Astrocyte (in vitro differentiated cells and primary cell): ENCODE measurements around the gene PTPRZ1. TPM values are rescaled to one million over a fixed set of nuclear protein-coding genes. Genes with fewer than 3 reads are reported as not detected.

Source experiments
- DNase-seq: peaks from one replicate; pipeline ENCODE4 v3.0.0-alpha.2; 2010; ENCODE audit warnings: low read depth
- FAIRE-seq: peaks from 2 replicates; lab custom pipeline; 2011; peaks lifted over from hg19 to GRCh38; lab: Jason Lieb, UNC
- H2AFZ ChIP-seq: 2 replicates; pipeline ENCODE4 v1.6.0; 2012; ENCODE audit warnings: low read depth, low read length, inconsistent platforms
- H3K27ac ChIP-seq: 2 replicates; pipeline ENCODE4 v1.5.1; 2011; ENCODE audit warnings: low read depth, low read length, inconsistent platforms
- H3K27me3 ChIP-seq: 2 replicates; pipeline ENCODE4 v1.6.0; 2011; ENCODE audit warnings: low read length, inconsistent platforms; ENCODE audit not compliant: insufficient read depth
- H3K36me3 ChIP-seq: 2 replicates; pipeline ENCODE4 v1.5.1; 2011; ENCODE audit warnings: low read length, inconsistent platforms; ENCODE audit not compliant: insufficient read depth
- H3K4me1 ChIP-seq: 2 replicates; pipeline ENCODE4 v1.5.1; 2011; ENCODE audit warnings: low read length, inconsistent platforms; ENCODE audit not compliant: insufficient read depth
- H3K4me2 ChIP-seq: 2 replicates; pipeline ENCODE4 v1.6.0; 2012; ENCODE audit warnings: low read length, inconsistent platforms
- H3K4me3 ChIP-seq: 2 replicates; pipeline ENCODE4 v1.5.1; 2011; ENCODE audit warnings: low read depth, mild to moderate bottlenecking, low read length, inconsistent platforms; ENCODE audit not compliant: insufficient read depth
- H3K79me2 ChIP-seq: 2 replicates; pipeline ENCODE4 v1.6.0; 2012; ENCODE audit warnings: mild to moderate bottlenecking, low read length, inconsistent platforms; ENCODE audit not compliant: insufficient read depth
- H3K9ac ChIP-seq: 2 replicates; pipeline ENCODE4 v1.6.0; 2012; ENCODE audit warnings: mild to moderate bottlenecking, low read length, inconsistent platforms
- H3K9me3 ChIP-seq: 2 replicates; pipeline ENCODE4 v1.5.1; 2012; ENCODE audit warnings: low read depth, mild to moderate bottlenecking, low read length, inconsistent platforms; ENCODE audit not compliant: insufficient read depth
- H4K20me1 ChIP-seq: 2 replicates; pipeline ENCODE4 v1.6.0; 2012; ENCODE audit warnings: low read length, inconsistent platforms; ENCODE audit not compliant: insufficient read depth
- H3K27ac Mint-ChIP-seq: one replicate; pipeline ENCODE4 v1.8.0; 2021; ENCODE audit warnings: mild to moderate bottlenecking, mixed read lengths; ENCODE audit not compliant: unreplicated experiment
- H3K27me3 Mint-ChIP-seq: one replicate; pipeline ENCODE4 v1.8.0; 2021; ENCODE audit warnings: low read depth, mixed read lengths; ENCODE audit not compliant: unreplicated experiment
- H3K36me3 Mint-ChIP-seq: one replicate; pipeline ENCODE4 v1.8.0; 2021; ENCODE audit warnings: low read depth, mixed read lengths; ENCODE audit not compliant: unreplicated experiment
- H3K4me1 Mint-ChIP-seq: one replicate; pipeline ENCODE4 v1.8.0; 2021; ENCODE audit warnings: low read depth, mixed read lengths; ENCODE audit not compliant: unreplicated experiment
- H3K4me3 Mint-ChIP-seq: one replicate; pipeline ENCODE4 v1.8.0; 2021; ENCODE audit warnings: mild to moderate bottlenecking, moderate library complexity, mixed read lengths; ENCODE audit not compliant: unreplicated experiment
- H3K9me3 Mint-ChIP-seq: one replicate; pipeline ENCODE4 v1.8.0; 2021; ENCODE audit warnings: mild to moderate bottlenecking, mixed read lengths; ENCODE audit not compliant: unreplicated experiment
- CTCF ChIP-seq: IDR thresholded peaks from 2 replicates; pipeline ENCODE4 v1.5.1; 2011; ENCODE audit warnings: low read depth, mild to moderate bottlenecking, inconsistent platforms, low read length, moderate library complexity; ENCODE audit not compliant: insufficient read depth
- EZH2 ChIP-seq: IDR thresholded peaks from 2 replicates; pipeline ENCODE4 v1.6.1; 2012; ENCODE audit warnings: mild to moderate bottlenecking, low read length, inconsistent platforms; ENCODE audit not compliant: insufficient read depth
- total RNA-seq: library from RNA; stranded (reverse); gene quantifications from 2 replicates; pipeline ENCODE4 v1.2.1, GENCODE V29; 2021

PTPRZ1 gene
- total RNA-seq, 1 donor from 2014 or later, result 1.6 TPM

- Histone ChIP-seq H3K9me3 (no peaks in the 10 kb centered on the region), H4K20me1 (no peaks in the 10 kb centered on the region), H3K4me3 (no peak overlapping the region), H3K27me3 (no peaks in the 10 kb centered on the region), H3K9ac (no peak overlapping the region), H3K4me1 (no peaks in the 10 kb centered on the region), H3K27ac (no peak overlapping the region), H2AFZ (no peak overlapping the region), H3K4me2 (no peak overlapping the region), H3K36me3 (no peaks in the 10 kb centered on the region), H3K79me2 (no peaks in the 10 kb centered on the region)
- Mint-ChIP-seq H3K27me3 (no peaks in the 10 kb centered on the region), H3K36me3 (no peaks in the 10 kb centered on the region), H3K9me3 (no peaks in the 10 kb centered on the region), H3K4me3 (no peak overlapping the region), H3K27ac (no peak overlapping the region), H3K4me1 (peaks cover 9% of the 10 kb centered on the region)
- DNase-seq, result no peak
- no peak for TF ChIP-seq CTCF
- TF ChIP-seq EZH2, result no peak
- no peak for FAIRE-seq
Observed at GRCh38 chr7:122068999-122069398, 196.0 kb downstream of the PTPRZ1 start.

DNA sequence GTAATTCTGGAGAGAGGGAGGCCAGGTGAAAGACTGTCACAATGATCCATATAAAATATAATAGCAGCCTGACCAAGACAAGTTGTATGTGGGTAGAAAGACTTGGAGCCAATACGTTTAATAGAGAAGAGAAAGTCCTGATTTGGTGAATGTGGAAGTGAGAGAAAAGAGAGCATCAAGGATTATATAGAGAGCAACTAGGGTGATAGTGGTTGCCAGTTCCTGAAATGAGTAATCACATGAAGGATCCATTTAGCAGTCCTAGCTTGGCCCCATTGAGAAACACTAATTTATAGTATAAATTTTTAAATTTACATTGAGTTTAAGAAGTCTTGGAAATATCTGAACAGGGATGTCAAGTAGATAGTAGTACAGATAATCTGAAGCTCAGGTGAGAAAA, 197.1 kb downstream of the PTPRZ1 start:
- no peaks in the 10 kb centered on the region for H3K4me1 ChIP-seq
- H3K36me3 Mint-ChIP-seq, result peaks cover 5% of the 10 kb centered on the region
- DNase-seq, result no peak
- H3K27me3 Mint-ChIP-seq, result no peaks in the 10 kb centered on the region
- no peak for TF ChIP-seq EZH2
- TF ChIP-seq CTCF, result no peak
- no peak overlapping the region for H3K4me3 ChIP-seq
- H3K79me2 ChIP-seq, result no peaks in the 10 kb centered on the region
- H3K36me3 ChIP-seq, result no peaks in the 10 kb centered on the region
- no peak overlapping the region for H3K4me2 ChIP-seq
- no peaks in the 10 kb centered on the region for H3K9me3 Mint-ChIP-seq
- H3K27me3 ChIP-seq, result no peaks in the 10 kb centered on the region
- no peak overlapping the region for H3K9ac ChIP-seq
- no peaks in the 10 kb centered on the region for H3K9me3 ChIP-seq
- peaks cover 5% of the 10 kb centered on the region for H3K4me1 Mint-ChIP-seq
- H3K27ac ChIP-seq, result no peak overlapping the region
- no peaks in the 10 kb centered on the region for H4K20me1 ChIP-seq
- no peak overlapping the region for H2AFZ ChIP-seq
- FAIRE-seq, result no peak
- no peak overlapping the region for H3K27ac Mint-ChIP-seq
- no peak overlapping the region for H3K4me3 Mint-ChIP-seq

DNA sequence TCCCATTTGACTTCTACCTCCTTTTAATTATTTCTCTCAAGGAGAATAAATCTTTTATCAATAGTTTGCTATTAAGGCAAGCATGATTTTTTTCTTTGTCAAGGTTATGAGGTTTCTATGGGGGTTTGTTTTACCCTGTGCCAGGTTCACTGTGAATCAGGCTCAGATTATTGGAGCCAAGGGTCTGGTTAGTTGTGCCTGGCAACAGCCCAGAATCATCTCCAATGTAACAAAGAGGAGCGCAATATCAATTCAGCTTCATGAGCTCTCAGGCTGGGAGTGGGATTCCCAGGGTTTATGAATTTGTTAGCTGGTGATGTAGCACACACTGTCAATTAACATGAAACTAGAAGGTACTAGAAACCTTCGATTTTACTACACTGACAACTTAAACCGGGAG, 197.9 kb downstream of the PTPRZ1 start:
- Histone ChIP-seq H3K27me3 (no peaks in the 10 kb centered on the region), H3K4me2 (no peak overlapping the region), H3K9me3 (no peaks in the 10 kb centered on the region), H4K20me1 (no peaks in the 10 kb centered on the region), H3K27ac (no peak overlapping the region), H3K4me1 (no peaks in the 10 kb centered on the region), H3K79me2 (no peaks in the 10 kb centered on the region), H3K4me3 (no peak overlapping the region), H3K36me3 (no peaks in the 10 kb centered on the region), H2AFZ (no peak overlapping the region), H3K9ac (no peak overlapping the region)
- Mint-ChIP-seq H3K4me1 (peaks cover 3% of the 10 kb centered on the region), H3K27ac (no peak overlapping the region), H3K27me3 (no peaks in the 10 kb centered on the region), H3K9me3 (no peaks in the 10 kb centered on the region), H3K36me3 (peaks cover 5% of the 10 kb centered on the region), H3K4me3 (no peak overlapping the region)
- no peak for TF ChIP-seq CTCF
- no peak for TF ChIP-seq EZH2
- no peak for DNase-seq
- FAIRE-seq, result no peak
